Neural progenitor cell (in vitro differentiated cells): ENCODE results near the gene SPOCK1.

Experiments
- CTCF ChIP-seq: fragments of 200-600 bp; sonication (generic); IDR thresholded peaks from 2 replicates; pipeline ENCODE4 v1.5.1; 2017; ENCODE audit warnings: antibody characterized with exemption, mild to moderate bottlenecking
- EZH2 ChIP-seq: fragments of 200-600 bp; sonication (generic); IDR thresholded peaks from 2 replicates; pipeline ENCODE4 v1.6.1; 2017; ENCODE audit warnings: antibody characterized with exemption, mild to moderate bottlenecking, moderate library complexity
- EZH2phosphoT487 ChIP-seq: fragments of 200-600 bp; sonication (generic); IDR thresholded peaks from 2 replicates; pipeline ENCODE4 v1.6.1; 2017; ENCODE audit warnings: antibody characterized with exemption

DNA sequence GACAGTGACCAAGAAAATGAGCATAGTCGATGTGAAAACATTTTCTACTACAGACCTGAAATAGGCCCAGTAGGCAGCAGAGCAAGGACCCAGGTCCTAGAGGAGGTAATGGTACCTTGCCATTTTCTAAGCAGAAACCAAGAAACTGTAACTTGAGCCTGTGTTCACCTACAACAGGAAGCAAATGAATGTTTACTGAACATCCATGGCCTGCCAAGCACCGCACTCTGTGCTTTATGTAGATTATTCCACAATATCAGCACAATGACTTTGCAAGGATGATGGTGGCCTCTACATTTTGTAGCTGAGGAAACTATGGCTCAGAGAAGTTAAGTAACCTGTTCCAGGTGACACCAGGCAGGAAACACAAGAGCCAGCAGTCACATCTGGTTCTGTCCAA, 215.3 kb downstream of the SPOCK1 start:
- TF ChIP-seq CTCF, result no peak
- no peak for TF ChIP-seq EZH2
- TF ChIP-seq EZH2phosphoT487, result no peak
